GM06990 (cell line): ENCODE results near the gene TREML1.

Experiments used
- DNase-seq: peaks from one replicate; pipeline ENCODE4 v3.0.0-alpha.2; 2011; ENCODE audit not compliant: insufficient read length; ENCODE audit errors: extremely low read depth
- H3K27me3 ChIP-seq: replicated peaks from 2 replicates; pipeline ENCODE4 v1.6.0; 2011; ENCODE audit warnings: low read length; ENCODE audit not compliant: control insufficient read depth, insufficient read depth
- H3K36me3 ChIP-seq: 2 replicates; pipeline ENCODE4 v1.5.1; 2011; ENCODE audit warnings: low read length; ENCODE audit not compliant: control insufficient read depth, insufficient read depth
- H3K4me3 ChIP-seq: replicated peaks from 2 replicates; pipeline ENCODE4 v1.5.1; 2011; ENCODE audit warnings: low read depth, mild to moderate bottlenecking, control low read depth, low read length
- CTCF ChIP-seq: IDR thresholded peaks from 2 replicates; pipeline ENCODE4 v1.5.1; 2011; ENCODE audit warnings: low read length, control low read depth, mild to moderate bottlenecking, inconsistent platforms; ENCODE audit not compliant: insufficient read depth, poor library complexity, severe bottlenecking

The TREML1 gene

GRCh38 chr6:41167173-41167963, 13.2 kb upstream of the TREML1 start:
- no peaks in the 10 kb centered on the region for H3K36me3 ChIP-seq
- no peak overlapping the region for H3K4me3 ChIP-seq
- TF ChIP-seq CTCF, result no peak
- no peak for DNase-seq
- peaks cover 2% of the 10 kb centered on the region; the same call in 1 of the 2 replicates for H3K27me3 ChIP-seq

- no peaks in the 10 kb centered on the region for H3K36me3 ChIP-seq
- no peak for TF ChIP-seq CTCF
- peaks cover 3% of the 10 kb centered on the region for H3K27me3 ChIP-seq
- H3K4me3 ChIP-seq, result no peak overlapping the region
- no peak for DNase-seq
Measured at GRCh38 chr6:41164551-41165120, 10.5 kb upstream of the TREML1 start.

- Histone ChIP-seq H3K36me3 (no peaks in the 10 kb centered on the region), H3K4me3 (no peak overlapping the region), H3K27me3 (peaks cover 3% of the 10 kb centered on the region)
- no peak for DNase-seq
- no peak for TF ChIP-seq CTCF
Measured at GRCh38 chr6:41163419-41163717, 9.2 kb upstream of the TREML1 start.

GRCh38 chr6:41162687-41163418, 8.7 kb upstream of the TREML1 start, which contains the start of gene TREM2:
Gene TREM2 (minus strand): TSS chr6:41163116. CDS start chr6:41163082, 34 bp downstream.
- DNase-seq, result no peak
- Histone ChIP-seq H3K4me3 (no peak within 1 kb of the TSS), H3K27me3 (peaks cover 3% of the 10 kb centered on the region), H3K36me3 (no peaks in the 10 kb centered on the region)
- TF ChIP-seq CTCF, result no peak

- no peaks in the 10 kb centered on the region for H3K36me3 ChIP-seq
- DNase-seq, result no peak
- peaks cover 3% of the 10 kb centered on the region for H3K27me3 ChIP-seq
- TF ChIP-seq CTCF, result no peak
- H3K4me3 ChIP-seq, result no peak overlapping the region
Measured at GRCh38 chr6:41161851-41162552, 7.9 kb upstream of the TREML1 start.
